ENCODE data around the gene GLYAT.

Gene GLYAT

GRCh38 chr11:58742140-58742539, 10.4 kb upstream of the GLYAT start:
- intact Hi-C loops (cut with DNase I; ENCODE audit: low total_unique reads): no loop called here
- no peak for DNase-seq
- H3K4me3 ChIP-seq: no peak overlapping the region
- peaks cover 0 to 21% (median 4%) of the 10 kb centered on the region in 3 donors for H3K9me3 ChIP-seq
- TF ChIP-seq CTCF (IDR thresholded peaks at IDR 0.05): no peak
- no peaks in the 10 kb centered on the region for H3K36me3 ChIP-seq
- H3K27ac ChIP-seq: no peak overlapping the region
- H3K4me1 ChIP-seq: no peaks in the 10 kb centered on the region
- H3K27me3 ChIP-seq: no peaks in the 10 kb centered on the region

- Histone ChIP-seq H3K9me3 (peaks cover 0 to 21% (median 4%) of the 10 kb centered on the region in 3 donors), H3K4me1 (no peaks in the 10 kb centered on the region), H3K27me3 (no peaks in the 10 kb centered on the region), H3K4me3 (no peak overlapping the region), H3K36me3 (no peaks in the 10 kb centered on the region), H3K27ac (no peak overlapping the region)
- no peak for DNase-seq
- no peak for TF ChIP-seq CTCF (IDR thresholded peaks at IDR 0.05)
- intact Hi-C loops (cut with DNase I; ENCODE audit: low total_unique reads): no loop called here
These were observed 9.4 kb upstream of the GLYAT start for GRCh38 chr11:58741127-58741526.

- Histone ChIP-seq H3K36me3 (no peaks in the 10 kb centered on the region), H3K4me1 (no peaks in the 10 kb centered on the region), H3K27ac (no peak overlapping the region), H3K4me3 (no peak overlapping the region), H3K27me3 (no peaks in the 10 kb centered on the region), H3K9me3 (peaks cover 0 to 21% (median 4%) of the 10 kb centered on the region in 3 donors)
- intact Hi-C loops (cut with DNase I; ENCODE audit: low total_unique reads): no loop called here
- DNase-seq: no peak
- TF ChIP-seq CTCF (IDR thresholded peaks at IDR 0.05): no peak
These were observed 8.7 kb upstream of the GLYAT start for GRCh38 chr11:58740447-58740846.

GRCh38 chr11:58739725-58740430, 8.1 kb upstream of the GLYAT start:
- no peaks in the 10 kb centered on the region for H3K27me3 ChIP-seq
- DNase-seq: no peak
- H3K27ac ChIP-seq: no peak overlapping the region
- peaks cover 0 to 21% (median 4%) of the 10 kb centered on the region in 3 donors for H3K9me3 ChIP-seq
- TF ChIP-seq CTCF (IDR thresholded peaks at IDR 0.05): no peak
- H3K4me3 ChIP-seq: no peak overlapping the region
- intact Hi-C loops (cut with DNase I; ENCODE audit: low total_unique reads): no loop called here
- H3K4me1 ChIP-seq: no peaks in the 10 kb centered on the region
- H3K36me3 ChIP-seq: no peaks in the 10 kb centered on the region

- no peak overlapping the region for H3K27ac ChIP-seq
These were observed 3.1 kb upstream of the GLYAT start for GRCh38 chr11:58734681-58735490.

More at GRCh38 chr11:58734681-58735490, 3.1 kb upstream of the GLYAT start:
- no peak overlapping the region for H3K4me3 ChIP-seq
- intact Hi-C loops (cut with DNase I; ENCODE audit: low total_unique reads): no loop called here
- H3K9me3 ChIP-seq: peaks cover 0 to 2% (median 0%) of the 10 kb centered on the region in 3 donors
- TF ChIP-seq CTCF (IDR thresholded peaks at IDR 0.05): no peak
- H3K27me3 ChIP-seq: no peaks in the 10 kb centered on the region
- no peak for DNase-seq
- H3K4me1 ChIP-seq: no peaks in the 10 kb centered on the region
- H3K36me3 ChIP-seq: no peaks in the 10 kb centered on the region
